Gastrocnemius medialis (tissue), 4 donors: ENCODE data around the gene SUPT3H. TPM values are rescaled to one million over a fixed set of nuclear protein-coding genes. Genes with fewer than 3 reads are reported as not detected.
"Not testable (repeated sequence)": the region's sequence is repeated elsewhere in the genome, so short reads cannot be mapped to it uniquely, and the experiment has no call there.

Source experiments
- ATAC-seq, 2 donors: fragments of 150-250 bp; one replicate each; pipeline ENCODE4 v1.9.1; 2016
- DNase-seq, 2 donors: peaks; one replicate each; pipeline ENCODE4 v3.0.0-alpha.2; 2019
- H3K27ac ChIP-seq, 4 donors: fragments of 200-600 bp; sonication (generic); 1 replicate in 1 of 4; 2 replicates in 3 of 4; pipeline ENCODE4 v1.5.1; 2016 to 2018; ENCODE audit warnings: mild to moderate bottlenecking in 2 of 4, moderate library complexity in 1 of 4
- H3K27me3 ChIP-seq, 3 donors: fragments of 200-600 bp; sonication (generic) in 2 of 3; 1 replicate in 1 of 3; 2 replicates in 2 of 3; pipeline versions ENCODE4 v1.5.1 to v1.6.0; 2016 to 2019; ENCODE audit warnings: mild to moderate bottlenecking in 1 of 3, moderate library complexity in 1 of 3
- H3K36me3 ChIP-seq, 2 donors: fragments of 200-600 bp; sonication (generic) in 1 of 2; one replicate each; pipeline ENCODE4 v1.5.1; 2017 to 2018
- H3K4me1 ChIP-seq, 2 donors: fragments of 200-600 bp; sonication (generic) in 1 of 2; one replicate each; pipeline ENCODE4 v1.5.1; 2016 to 2017; ENCODE audit warnings: mild to moderate bottlenecking in 2 of 2
- H3K4me3 ChIP-seq, 4 donors: fragments of 200-600 bp; sonication (generic) in 3 of 4; 1 replicate in 1 of 4; 2 replicates in 3 of 4; pipeline ENCODE4 v1.5.1; 2016 to 2019; ENCODE audit warnings: mild to moderate bottlenecking in 2 of 4
- H3K9me3 ChIP-seq, 3 donors: fragments of 200-600 bp; sonication (generic) in 2 of 3; 1 replicate in 1 of 3; 2 replicates in 2 of 3; pipeline ENCODE4 v1.5.1; 2016 to 2019
- CTCF ChIP-seq, 5 experiments: fragments of 450-650 bp in 3 of 5; fragments of 200-600 bp in 2 of 5; sonication (generic) in 2 of 5; IDR thresholded peaks in 4 of 5; conservative IDR thresholded peaks in 1 of 5; 1 replicate in 4 of 5; 2 replicates in 1 of 5; pipeline ENCODE4 v1.5.1; 2016 to 2019; ENCODE audit warnings: antibody characterized with exemption in 5 of 5, mild to moderate bottlenecking in 3 of 5, moderate library complexity in 3 of 5
- POLR2A ChIP-seq, 2 donors: fragments of 450-650 bp; IDR thresholded peaks; one replicate each; pipeline ENCODE4 v1.6.1; 2017; ENCODE audit warnings: antibody characterized with exemption in 2 of 2, mild to moderate bottlenecking in 2 of 2, moderate library complexity in 2 of 2
- in situ Hi-C, 4 donors: fragments of 200-750 bp; cut with MboI; loops; one replicate each; pipeline versions ENCODE4 v1.15.0 to v1.8.0; 2017; ENCODE audit warnings: low sequenced_read_pairs in 4 of 4
- intact Hi-C: fragments of 100-400 bp; cut with DNase I; formaldehyde crosslinking; loops from one replicate; pipeline ENCODE4 v1.15.1; 2023; ENCODE audit warnings: low total_unique reads
- total RNA-seq, 4 donors: library from RNA; depleted of rRNA; stranded (reverse); fragments of >200 nt; gene quantifications; one replicate each; pipeline versions ENCODE4 v1.1.0 to v1.2.3, GENCODE V29; 2016

Gene SUPT3H
- total RNA-seq, 4 donors from 2014 or later, result 1.5 to 9.0 (median 4.2) TPM

GRCh38 chr6:44892579-44892978, 485.2 kb downstream of the SUPT3H start:
- in situ Hi-C loops (no loop called here), intact Hi-C loops (no loop called here)
- Histone ChIP-seq H3K36me3 (no peaks in the 10 kb centered on the region), H3K9me3 (no peaks in the 10 kb centered on the region), H3K4me1 (no peaks in the 10 kb centered on the region), H3K27me3 (no peaks in the 10 kb centered on the region), H3K4me3 (no peak overlapping the region), H3K27ac (no peak overlapping the region)
- no peak for ATAC-seq
- DNase-seq, result no peak
- TF ChIP-seq CTCF (IDR thresholded peaks at IDR 0.05 in 4 of 5, conservative IDR thresholded peaks at IDR 0.05 in 1 of 5) (no peak), POLR2A (IDR thresholded peaks at IDR 0.05) (no peak)

DNA sequence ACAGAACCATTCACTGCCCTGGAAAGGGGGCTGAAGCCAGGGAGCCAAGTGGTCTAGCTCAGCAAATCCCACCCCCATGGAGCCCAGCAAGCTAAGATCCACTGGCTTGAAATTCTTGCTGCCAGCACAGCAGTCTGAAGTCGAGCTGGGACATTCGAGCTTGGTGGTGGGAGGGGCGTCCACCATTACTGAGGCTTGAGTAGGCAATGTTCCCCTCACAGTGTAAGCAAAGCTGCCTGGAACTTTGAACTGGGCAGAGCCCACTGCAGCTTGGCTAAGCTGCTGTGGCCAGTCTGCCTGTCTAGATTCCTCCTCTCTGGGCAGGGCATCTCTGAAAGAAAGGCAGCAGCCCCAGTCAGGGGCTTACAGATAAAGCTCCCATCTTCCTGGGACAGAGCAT, 498.7 kb downstream of the SUPT3H start:
- H3K36me3 ChIP-seq, H3K27ac ChIP-seq, in situ Hi-C loops, DNase-seq, H3K4me1 ChIP-seq, H3K9me3 ChIP-seq, intact Hi-C loops, H3K27me3 ChIP-seq, H3K4me3 ChIP-seq, ATAC-seq: not testable (repeated sequence)

DNA sequence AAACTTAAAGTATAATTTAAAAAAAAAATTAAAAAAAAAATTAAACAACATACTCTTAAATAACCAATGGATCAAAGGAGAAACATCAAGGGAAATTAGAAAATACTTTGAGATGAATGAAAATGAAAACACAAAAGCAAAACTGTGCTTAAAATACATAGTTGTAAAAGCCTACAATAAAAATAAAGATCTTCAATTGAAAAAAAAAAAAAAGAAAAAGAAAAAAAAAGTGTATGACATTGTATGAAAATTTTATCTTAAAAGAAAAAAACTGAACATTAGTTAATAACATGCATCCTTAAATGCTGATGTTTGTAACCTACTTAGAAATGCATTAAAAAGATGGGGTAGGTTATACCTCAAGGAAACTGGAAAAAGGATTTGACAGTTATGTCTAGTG, 501.1 kb downstream of the SUPT3H start:
- in situ Hi-C loops, intact Hi-C loops, ATAC-seq, H3K36me3 ChIP-seq, H3K9me3 ChIP-seq, H3K27ac ChIP-seq, DNase-seq, H3K4me1 ChIP-seq, H3K27me3 ChIP-seq, H3K4me3 ChIP-seq: not testable (repeated sequence)

DNA sequence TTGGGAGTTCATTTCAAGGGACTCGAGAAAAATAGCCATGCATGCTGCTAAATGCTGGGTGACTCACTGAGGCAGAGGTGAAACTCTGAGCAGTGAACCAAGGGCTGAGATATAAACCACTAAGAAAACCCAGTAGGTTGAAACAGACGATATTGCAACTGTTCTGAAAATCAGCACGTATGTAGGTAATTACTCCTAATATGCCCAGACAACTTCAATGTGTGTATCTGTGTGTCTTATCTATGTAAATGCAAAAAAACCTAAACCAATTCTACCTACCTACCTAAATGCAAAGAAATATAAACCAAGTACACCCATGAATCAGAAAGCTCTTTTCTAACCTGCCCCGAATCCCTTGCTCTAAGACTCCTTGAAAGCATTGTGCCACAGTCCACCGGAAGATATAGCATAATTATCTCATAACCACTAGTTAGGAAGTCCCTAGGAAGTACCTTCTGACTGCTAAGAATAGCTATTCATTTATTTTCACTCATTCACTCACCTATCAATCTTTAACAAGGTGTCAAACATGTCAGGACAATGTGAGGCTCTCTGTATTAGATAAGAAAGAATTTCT, 508.3 kb downstream of the SUPT3H start:
- no peaks in the 10 kb centered on the region for H3K4me1 ChIP-seq
- TF ChIP-seq POLR2A (IDR thresholded peaks at IDR 0.05) (no peak), CTCF (IDR thresholded peaks at IDR 0.05 in 4 of 5, conservative IDR thresholded peaks at IDR 0.05 in 1 of 5) (no peak)
- H3K27ac ChIP-seq, result no peak overlapping the region
- no peaks in the 10 kb centered on the region for H3K36me3 ChIP-seq
- intact Hi-C loops (no loop called here), in situ Hi-C loops (no loop called here)
- no peak overlapping the region for H3K4me3 ChIP-seq
- ATAC-seq (no peak), DNase-seq (no peak)
- no peaks in the 10 kb centered on the region for H3K9me3 ChIP-seq
- no peaks in the 10 kb centered on the region for H3K27me3 ChIP-seq

- Histone ChIP-seq H3K9me3 (no peaks in the 10 kb centered on the region), H3K27ac (no peak overlapping the region), H3K4me1 (no peaks in the 10 kb centered on the region), H3K4me3 (no peak overlapping the region), H3K36me3 (no peaks in the 10 kb centered on the region), H3K27me3 (no peaks in the 10 kb centered on the region)
- in situ Hi-C loops (no loop called here), intact Hi-C loops (no loop called here)
- TF ChIP-seq POLR2A (IDR thresholded peaks at IDR 0.05) (no peak), CTCF (IDR thresholded peaks at IDR 0.05 in 4 of 5, conservative IDR thresholded peaks at IDR 0.05 in 1 of 5) (no peak)
- DNase-seq (no peak), ATAC-seq (no peak)
Measured at GRCh38 chr6:44868910-44869309, 508.8 kb downstream of the SUPT3H start.

GRCh38 chr6:44868335-44868668, 509.4 kb downstream of the SUPT3H start:
- Histone ChIP-seq H3K36me3 (no peaks in the 10 kb centered on the region), H3K4me1 (no peaks in the 10 kb centered on the region), H3K27me3 (no peaks in the 10 kb centered on the region), H3K27ac (no peak overlapping the region), H3K4me3 (no peak overlapping the region), H3K9me3 (no peaks in the 10 kb centered on the region)
- ATAC-seq (no peak), DNase-seq (no peak)
- in situ Hi-C loops, result no loop called here
- TF ChIP-seq CTCF (IDR thresholded peaks at IDR 0.05 in 4 of 5, conservative IDR thresholded peaks at IDR 0.05 in 1 of 5) (no peak), POLR2A (IDR thresholded peaks at IDR 0.05) (no peak)
- intact Hi-C loops, result no loop called here
